ENCODE data around the gene CDKN2AIP. TPM values are rescaled to one million over a fixed set of nuclear protein-coding genes. Genes with fewer than 3 reads are reported as not detected.

Gene CDKN2AIP
- total RNA-seq, 1 experiment from 2014 or later, result 24.0 TPM

DNA sequence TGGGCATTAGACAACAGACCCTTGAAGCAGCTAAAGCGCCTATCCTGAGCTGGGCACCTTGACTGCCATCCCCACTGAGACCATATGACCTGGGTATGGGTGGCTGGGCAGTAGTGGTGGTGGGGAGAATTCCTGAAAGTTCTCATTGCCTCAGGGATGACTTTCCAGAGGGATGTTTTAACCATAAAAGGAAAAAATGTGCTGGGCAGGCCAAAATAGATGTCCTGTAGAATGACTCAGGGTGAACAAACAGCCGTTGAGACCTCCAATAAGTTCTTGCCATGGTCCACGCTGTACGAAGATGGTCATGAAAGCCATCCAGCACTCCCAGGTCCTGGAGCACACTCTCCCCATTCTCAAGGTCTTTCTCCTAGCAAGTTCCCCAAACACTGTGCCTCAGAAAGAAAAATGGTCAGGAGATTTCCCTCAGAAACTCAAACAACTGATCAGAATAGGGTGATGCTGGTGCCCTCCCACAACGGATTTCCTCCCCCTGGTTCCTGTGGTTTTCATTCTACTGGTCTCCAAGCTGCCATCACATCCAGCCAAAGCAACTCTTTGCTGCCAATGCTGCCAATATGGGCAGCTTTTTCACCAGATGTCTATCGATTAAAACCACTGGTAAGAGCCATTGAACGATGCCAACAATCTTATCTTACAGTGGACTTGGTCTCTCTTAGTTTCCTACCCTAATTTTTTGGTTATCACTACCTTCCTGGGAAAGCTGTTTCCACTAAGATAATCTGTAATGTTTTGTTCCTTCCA, 11.2 kb downstream of the CDKN2AIP start:
- Histone ChIP-seq H3K79me2 (ENCODE audit: insufficient read depth, low read length) (no peaks in the 10 kb centered on the region), H3K23ac (ENCODE audit: insufficient read length, low read depth, low read length) (no peak overlapping the region), H2AK5ac (ENCODE audit: insufficient read length, low read length) (no peak overlapping the region), H2BK15ac (ENCODE audit: low read depth, low read length) (no peak overlapping the region), H4K8ac (replicated peaks; ENCODE audit: insufficient read length, low read depth, low read length) (no peak overlapping the region), H2BK120ac (ENCODE audit: low read depth, low read length, poor library complexity, severe bottlenecking) (no peak overlapping the region), H4K5ac (ENCODE audit: insufficient read length, low read depth, low read length) (no peak overlapping the region), H3K14ac (ENCODE audit: insufficient read depth, low read length) (no peak overlapping the region), H3K4me2 (ENCODE audit: insufficient read depth, insufficient read length, low read length) (no peak overlapping the region), H3K18ac (ENCODE audit: insufficient read length, low read depth, low read length) (no peak overlapping the region), H2BK12ac (ENCODE audit: insufficient read length, low read depth, low read length) (no peak overlapping the region), H3K9me3 (ENCODE audit: control insufficient read depth, low read depth, low read length) (no peaks in the 10 kb centered on the region), H3T11ph (ENCODE audit: low read length) (no peak overlapping the region), H3K79me1 (ENCODE audit: insufficient read depth, low read depth, low read length, poor library complexity, severe bottlenecking) (no peaks in the 10 kb centered on the region), H3K56ac (ENCODE audit: insufficient read length, low read depth, low read length) (no peak overlapping the region), H3K4ac (ENCODE audit: low read depth, low read length) (no peak overlapping the region), H2BK20ac (ENCODE audit: low read depth, low read length, poor library complexity, severe bottlenecking) (no peak overlapping the region), H2AFZ (ENCODE audit: low read length) (no peak overlapping the region), H4K91ac (ENCODE audit: insufficient read length, low read depth, low read length) (no peak overlapping the region), H2BK5ac (ENCODE audit: insufficient read length, low read length) (no peak overlapping the region), H3K27ac (ENCODE audit: insufficient read length, low read depth, low read length) (no peak overlapping the region), H4K20me1 (ENCODE audit: control insufficient read depth, insufficient read depth, insufficient read length) (no peaks in the 10 kb centered on the region), H3K23me2 (ENCODE audit: insufficient read length, low read depth, low read length, poor library complexity, severe bottlenecking) (no peaks in the 10 kb centered on the region), H3K9ac (ENCODE audit: extremely low read depth, insufficient read length, low read length) (no peak overlapping the region), H3K4me1 (ENCODE audit: insufficient read depth, low read length) (no peaks in the 10 kb centered on the region), H3K27me3 (ENCODE audit: insufficient read depth, low read length) (no peaks in the 10 kb centered on the region)
- Mint-ChIP-seq H3K9me3 (no peaks in the 10 kb centered on the region; a peak in 1 of 5 replicates), H3K4me1 (no peaks in the 10 kb centered on the region), H3K4me3 (no peak overlapping the region), H3K27ac (no peak overlapping the region), H3K36me3 (ENCODE audit: insufficient read depth in 1 of 3, low read depth in 3 of 3) (peaks cover under 1 to 13% (median 2%) of the 10 kb centered on the region in 3 experiments; a peak in 4 of 7 replicates), H3K27me3 (ENCODE audit: low read depth) (no peaks in the 10 kb centered on the region)
- no peak for DNase-seq
- WGBS (ENCODE audit: extremely low coverage, insufficient read length, low lambda C conversion rate), result no CpG with 5 or more reads among the region's 7 CpGs
- TF ChIP-seq, protein P1, sequence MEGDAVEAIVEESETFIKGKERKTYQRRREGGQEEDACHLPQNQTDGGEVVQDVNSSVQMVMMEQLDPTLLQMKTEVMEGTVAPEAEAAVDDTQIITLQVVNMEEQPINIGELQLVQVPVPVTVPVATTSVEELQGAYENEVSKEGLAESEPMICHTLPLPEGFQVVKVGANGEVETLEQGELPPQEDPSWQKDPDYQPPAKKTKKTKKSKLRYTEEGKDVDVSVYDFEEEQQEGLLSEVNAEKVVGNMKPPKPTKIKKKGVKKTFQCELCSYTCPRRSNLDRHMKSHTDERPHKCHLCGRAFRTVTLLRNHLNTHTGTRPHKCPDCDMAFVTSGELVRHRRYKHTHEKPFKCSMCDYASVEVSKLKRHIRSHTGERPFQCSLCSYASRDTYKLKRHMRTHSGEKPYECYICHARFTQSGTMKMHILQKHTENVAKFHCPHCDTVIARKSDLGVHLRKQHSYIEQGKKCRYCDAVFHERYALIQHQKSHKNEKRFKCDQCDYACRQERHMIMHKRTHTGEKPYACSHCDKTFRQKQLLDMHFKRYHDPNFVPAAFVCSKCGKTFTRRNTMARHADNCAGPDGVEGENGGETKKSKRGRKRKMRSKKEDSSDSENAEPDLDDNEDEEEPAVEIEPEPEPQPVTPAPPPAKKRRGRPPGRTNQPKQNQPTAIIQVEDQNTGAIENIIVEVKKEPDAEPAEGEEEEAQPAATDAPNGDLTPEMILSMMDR (conservative IDR thresholded peaks at IDR 0.05), result no peak

Measured in H9 (cell line).